A172 (cell line): Measurements from ENCODE around the gene TRPC4AP. TPM values are rescaled to one million over a fixed set of nuclear protein-coding genes. Genes with fewer than 3 reads are reported as not detected.

Experiments
- DNase-seq: peaks from one replicate; pipeline ENCODE4 v3.0.0-alpha.2; 2015; ENCODE audit warnings: low spot score
- total RNA-seq: library from RNA; depleted of rRNA; stranded (reverse); fragments of >200 nt; shearing (Covaris generic); gene quantifications from 2 replicates; pipeline ENCODE4 v1.2.3, GENCODE V29; 2014

TRPC4AP gene
- total RNA-seq, 1 experiment from 2014 or later = 48.6 TPM

- no peak for DNase-seq
Measured at GRCh38 chr20:35059612-35060011, 33.0 kb downstream of the TRPC4AP start.

GRCh38 chr20:35059110-35059509 is 33.5 kb downstream of the TRPC4AP start:
- no peak for DNase-seq

- DNase-seq = peak; percentile 19
Measured at GRCh38 chr20:35055445-35056276, 36.9 kb downstream of the TRPC4AP start.

GRCh38 chr20:35054814-35055213 is 37.8 kb downstream of the TRPC4AP start:
- no peak for DNase-seq

GRCh38 chr20:35052616-35053015 is 40.0 kb downstream of the TRPC4AP start:
- DNase-seq = peak; percentile 39

GRCh38 chr20:35049776-35050352 is 42.7 kb downstream of the TRPC4AP start:
- peak; percentile 42 for DNase-seq

GRCh38 chr20:35048739-35049138 is 43.9 kb downstream of the TRPC4AP start:
- DNase-seq = no peak

- DNase-seq = no peak
Measured at GRCh38 chr20:35042268-35042667, 50.3 kb downstream of the TRPC4AP start.

GRCh38 chr20:35040646-35041045 is 52.0 kb downstream of the TRPC4AP start:
- no peak for DNase-seq

- DNase-seq = no peak
Measured at GRCh38 chr20:35039846-35040489, 52.6 kb downstream of the TRPC4AP start.

GRCh38 chr20:35039146-35039545 is 53.5 kb downstream of the TRPC4AP start:
- no peak for DNase-seq

- no peak for DNase-seq
Measured at GRCh38 chr20:35034145-35034544, 58.5 kb downstream of the TRPC4AP start.

- DNase-seq = no peak
Measured at GRCh38 chr20:35030136-35030535, 62.5 kb downstream of the TRPC4AP start.

- DNase-seq = no peak
Measured at GRCh38 chr20:35027301-35027700, 65.3 kb downstream of the TRPC4AP start.

- DNase-seq = no peak
Measured at GRCh38 chr20:35025116-35025515, 67.5 kb downstream of the TRPC4AP start.

GRCh38 chr20:35023624-35024023 is 69.0 kb downstream of the TRPC4AP start:
- DNase-seq = no peak

GRCh38 chr20:35021831-35022230 is 70.8 kb downstream of the TRPC4AP start:
- no peak for DNase-seq

GRCh38 chr20:35021063-35021462 is 71.5 kb downstream of the TRPC4AP start:
- no peak for DNase-seq

GRCh38 chr20:35020108-35020928 is 72.3 kb downstream of the TRPC4AP start:
- DNase-seq = no peak

- no peak for DNase-seq
Measured at GRCh38 chr20:35018590-35019371, 73.8 kb downstream of the TRPC4AP start.
